ENCODE data around the gene COX8A.

Gene COX8A

GRCh38 chr11:64004590-64004984 is 30.2 kb downstream of the COX8A start:
- no peak for DNase-seq

GRCh38 chr11:64005691-64006090 is 31.3 kb downstream of the COX8A start:
- DNase-seq: no peak

GRCh38 chr11:64006398-64006797 is 32.0 kb downstream of the COX8A start:
- no peak for DNase-seq

GRCh38 chr11:64007160-64007628 is 32.8 kb downstream of the COX8A start:
- no peak for DNase-seq

- no peak for DNase-seq
These were observed 33.3 kb downstream of the COX8A start for GRCh38 chr11:64007629-64008282.

- DNase-seq: no peak
These were observed 34.0 kb downstream of the COX8A start for GRCh38 chr11:64008283-64008913.

- DNase-seq: no peak
These were observed 34.7 kb downstream of the COX8A start for GRCh38 chr11:64008914-64009633.

GRCh38 chr11:64009710-64010109 is 35.3 kb downstream of the COX8A start:
- no peak for DNase-seq

GRCh38 chr11:64010783-64011182 is 36.4 kb downstream of the COX8A start:
- no peak for DNase-seq

GRCh38 chr11:64011371-64011770 is 37.0 kb downstream of the COX8A start:
- DNase-seq: no peak

GRCh38 chr11:64013141-64013896 is 38.9 kb downstream of the COX8A start:
- no peak for DNase-seq

GRCh38 chr11:64014356-64014755 is 39.9 kb downstream of the COX8A start:
- no peak for DNase-seq

GRCh38 chr11:64015510-64015909 is 41.1 kb downstream of the COX8A start:
- no peak for DNase-seq

GRCh38 chr11:64015935-64016845 is 41.8 kb downstream of the COX8A start:
- no peak for DNase-seq

GRCh38 chr11:64017945-64018224 is 43.5 kb downstream of the COX8A start:
- no peak for DNase-seq

GRCh38 chr11:64018310-64018709 is 43.9 kb downstream of the COX8A start:
- DNase-seq: no peak

- no peak for DNase-seq
These were observed 45.0 kb downstream of the COX8A start for GRCh38 chr11:64019106-64020037.

GRCh38 chr11:64020976-64021756 is 46.7 kb downstream of the COX8A start:
- no peak for DNase-seq

- no peak for DNase-seq
These were observed 47.3 kb downstream of the COX8A start for GRCh38 chr11:64021757-64022093.

GRCh38 chr11:64022125-64022784 is 47.8 kb downstream of the COX8A start:
- DNase-seq: no peak
